ENCODE measurements around the gene C3orf52. TPM values are rescaled to one million over a fixed set of nuclear protein-coding genes. Genes with fewer than 3 reads are reported as not detected.

The C3orf52 gene
- total RNA-seq, 1 experiment from 2014 or later: 14.3 TPM

DNA sequence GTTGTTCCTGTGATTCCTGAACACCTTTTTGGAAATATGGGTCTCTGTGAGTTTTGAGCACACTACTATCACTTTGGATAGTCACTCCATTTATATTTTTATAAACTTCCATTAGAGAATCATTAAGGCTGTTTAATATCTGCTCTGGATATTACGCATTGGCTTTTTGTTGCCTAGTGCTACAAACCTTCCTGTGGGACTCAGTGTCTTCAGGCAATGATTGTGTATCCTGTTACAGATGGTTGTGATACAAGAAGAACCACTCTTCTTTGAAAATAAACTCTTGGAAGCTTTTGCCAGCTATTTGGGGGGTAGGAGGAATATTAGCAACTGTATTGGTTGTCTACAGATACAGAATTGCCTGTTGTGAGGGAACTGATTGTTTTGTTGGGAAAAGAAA is 31.2 kb downstream of the C3orf52 start (continued):
- TF ChIP-seq, protein P1, sequence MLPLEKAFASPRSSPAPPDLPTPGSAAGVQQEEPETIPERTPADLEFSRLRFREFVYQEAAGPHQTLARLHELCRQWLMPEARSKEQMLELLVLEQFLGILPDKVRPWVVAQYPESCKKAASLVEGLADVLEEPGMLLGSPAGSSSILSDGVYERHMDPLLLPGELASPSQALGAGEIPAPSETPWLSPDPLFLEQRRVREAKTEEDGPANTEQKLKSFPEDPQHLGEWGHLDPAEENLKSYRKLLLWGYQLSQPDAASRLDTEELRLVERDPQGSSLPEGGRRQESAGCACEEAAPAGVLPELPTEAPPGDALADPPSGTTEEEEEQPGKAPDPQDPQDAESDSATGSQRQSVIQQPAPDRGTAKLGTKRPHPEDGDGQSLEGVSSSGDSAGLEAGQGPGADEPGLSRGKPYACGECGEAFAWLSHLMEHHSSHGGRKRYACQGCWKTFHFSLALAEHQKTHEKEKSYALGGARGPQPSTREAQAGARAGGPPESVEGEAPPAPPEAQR (CRISPR knock-in tag; IDR thresholded peaks at IDR 0.05): no peak
- TF ChIP-seq, protein P2, sequence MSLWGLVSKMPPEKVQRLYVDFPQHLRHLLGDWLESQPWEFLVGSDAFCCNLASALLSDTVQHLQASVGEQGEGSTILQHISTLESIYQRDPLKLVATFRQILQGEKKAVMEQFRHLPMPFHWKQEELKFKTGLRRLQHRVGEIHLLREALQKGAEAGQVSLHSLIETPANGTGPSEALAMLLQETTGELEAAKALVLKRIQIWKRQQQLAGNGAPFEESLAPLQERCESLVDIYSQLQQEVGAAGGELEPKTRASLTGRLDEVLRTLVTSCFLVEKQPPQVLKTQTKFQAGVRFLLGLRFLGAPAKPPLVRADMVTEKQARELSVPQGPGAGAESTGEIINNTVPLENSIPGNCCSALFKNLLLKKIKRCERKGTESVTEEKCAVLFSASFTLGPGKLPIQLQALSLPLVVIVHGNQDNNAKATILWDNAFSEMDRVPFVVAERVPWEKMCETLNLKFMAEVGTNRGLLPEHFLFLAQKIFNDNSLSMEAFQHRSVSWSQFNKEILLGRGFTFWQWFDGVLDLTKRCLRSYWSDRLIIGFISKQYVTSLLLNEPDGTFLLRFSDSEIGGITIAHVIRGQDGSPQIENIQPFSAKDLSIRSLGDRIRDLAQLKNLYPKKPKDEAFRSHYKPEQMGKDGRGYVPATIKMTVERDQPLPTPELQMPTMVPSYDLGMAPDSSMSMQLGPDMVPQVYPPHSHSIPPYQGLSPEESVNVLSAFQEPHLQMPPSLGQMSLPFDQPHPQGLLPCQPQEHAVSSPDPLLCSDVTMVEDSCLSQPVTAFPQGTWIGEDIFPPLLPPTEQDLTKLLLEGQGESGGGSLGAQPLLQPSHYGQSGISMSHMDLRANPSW (CRISPR knock-in tag; conservative IDR thresholded peaks at IDR 0.05; ENCODE audit: low read depth): no peak
- TF ChIP-seq, protein P3, sequence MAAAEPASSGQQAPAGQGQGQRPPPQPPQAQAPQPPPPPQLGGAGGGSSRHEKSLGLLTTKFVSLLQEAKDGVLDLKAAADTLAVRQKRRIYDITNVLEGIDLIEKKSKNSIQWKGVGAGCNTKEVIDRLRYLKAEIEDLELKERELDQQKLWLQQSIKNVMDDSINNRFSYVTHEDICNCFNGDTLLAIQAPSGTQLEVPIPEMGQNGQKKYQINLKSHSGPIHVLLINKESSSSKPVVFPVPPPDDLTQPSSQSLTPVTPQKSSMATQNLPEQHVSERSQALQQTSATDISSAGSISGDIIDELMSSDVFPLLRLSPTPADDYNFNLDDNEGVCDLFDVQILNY (CRISPR knock-in tag; IDR thresholded peaks at IDR 0.05): no peak

DNA sequence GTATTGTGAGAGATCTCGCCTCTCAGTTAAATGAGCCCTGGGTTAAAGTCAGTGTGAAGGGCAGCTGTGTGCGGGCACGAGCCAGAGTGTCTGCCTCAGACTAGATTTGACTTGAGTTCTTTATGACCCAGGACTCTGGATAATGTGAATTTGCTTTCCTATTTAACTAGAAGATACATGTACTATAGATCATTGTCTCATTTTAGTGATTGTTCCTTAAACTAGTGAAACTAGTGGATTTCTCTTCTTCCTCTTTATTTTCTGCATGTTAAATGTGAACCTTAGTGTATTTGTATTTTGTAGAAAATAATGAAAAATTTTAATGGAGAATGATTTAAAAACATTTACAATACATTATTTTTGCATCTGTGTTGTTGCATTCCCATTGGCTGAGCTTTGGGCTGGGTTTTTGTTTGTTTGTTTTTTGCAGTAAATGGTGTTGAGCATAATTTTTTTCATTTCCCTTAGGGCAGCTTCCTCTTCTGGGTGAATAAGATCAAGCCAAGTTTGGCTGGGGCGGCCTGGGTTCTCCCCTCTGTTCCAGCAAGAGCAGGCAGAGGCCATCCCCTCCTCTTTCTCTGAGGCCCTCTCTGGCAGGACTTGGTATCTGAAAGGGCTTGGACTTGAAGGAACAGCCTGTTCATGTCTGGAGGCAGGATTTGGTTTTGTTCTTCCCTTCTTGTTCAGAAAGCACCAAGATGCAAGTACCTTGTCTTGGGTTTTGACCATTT is 31.8 kb downstream of the C3orf52 start:
- TF ChIP-seq FOXK1 (CRISPR knock-in tag; IDR thresholded peaks at IDR 0.05): no peak
- TF ChIP-seq EMX1 (CRISPR knock-in tag; IDR thresholded peaks at IDR 0.05): no peak
- no peak for TF ChIP-seq NR2C2 (CRISPR knock-in tag; IDR thresholded peaks at IDR 0.05)
- TF ChIP-seq, protein P4, sequence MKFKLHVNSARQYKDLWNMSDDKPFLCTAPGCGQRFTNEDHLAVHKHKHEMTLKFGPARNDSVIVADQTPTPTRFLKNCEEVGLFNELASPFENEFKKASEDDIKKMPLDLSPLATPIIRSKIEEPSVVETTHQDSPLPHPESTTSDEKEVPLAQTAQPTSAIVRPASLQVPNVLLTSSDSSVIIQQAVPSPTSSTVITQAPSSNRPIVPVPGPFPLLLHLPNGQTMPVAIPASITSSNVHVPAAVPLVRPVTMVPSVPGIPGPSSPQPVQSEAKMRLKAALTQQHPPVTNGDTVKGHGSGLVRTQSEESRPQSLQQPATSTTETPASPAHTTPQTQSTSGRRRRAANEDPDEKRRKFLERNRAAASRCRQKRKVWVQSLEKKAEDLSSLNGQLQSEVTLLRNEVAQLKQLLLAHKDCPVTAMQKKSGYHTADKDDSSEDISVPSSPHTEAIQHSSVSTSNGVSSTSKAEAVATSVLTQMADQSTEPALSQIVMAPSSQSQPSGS (CRISPR knock-in tag; IDR thresholded peaks at IDR 0.05; ENCODE audit: borderline replicate concordance, low read depth): no peak
- no peak for TF ChIP-seq HMGA2 (CRISPR knock-in tag; IDR thresholded peaks at IDR 0.05)
- TF ChIP-seq ZNF423 (CRISPR knock-in tag; IDR thresholded peaks at IDR 0.05): no peak
- no peak for TF ChIP-seq MYBL2 (CRISPR knock-in tag; IDR thresholded peaks at IDR 0.05)
- TF ChIP-seq JUN (CRISPR knock-in tag; IDR thresholded peaks at IDR 0.05): no peak
- no peak for TF ChIP-seq ZNF671 (CRISPR knock-in tag; IDR thresholded peaks at IDR 0.05)
- TF ChIP-seq, protein P5, sequence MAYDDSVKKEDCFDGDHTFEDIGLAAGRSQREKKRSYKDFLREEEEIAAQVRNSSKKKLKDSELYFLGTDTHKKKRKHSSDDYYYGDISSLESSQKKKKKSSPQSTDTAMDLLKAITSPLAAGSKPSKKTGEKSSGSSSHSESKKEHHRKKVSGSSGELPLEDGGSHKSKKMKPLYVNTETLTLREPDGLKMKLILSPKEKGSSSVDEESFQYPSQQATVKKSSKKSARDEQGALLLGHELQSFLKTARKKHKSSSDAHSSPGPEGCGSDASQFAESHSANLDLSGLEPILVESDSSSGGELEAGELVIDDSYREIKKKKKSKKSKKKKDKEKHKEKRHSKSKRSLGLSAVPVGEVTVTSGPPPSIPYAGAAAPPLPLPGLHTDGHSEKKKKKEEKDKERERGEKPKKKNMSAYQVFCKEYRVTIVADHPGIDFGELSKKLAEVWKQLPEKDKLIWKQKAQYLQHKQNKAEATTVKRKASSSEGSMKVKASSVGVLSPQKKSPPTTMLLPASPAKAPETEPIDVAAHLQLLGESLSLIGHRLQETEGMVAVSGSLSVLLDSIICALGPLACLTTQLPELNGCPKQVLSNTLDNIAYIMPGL (CRISPR knock-in tag; IDR thresholded peaks at IDR 0.05): no peak
- TF ChIP-seq SOX15 (CRISPR knock-in tag; IDR thresholded peaks at IDR 0.05): no peak
- TF ChIP-seq ZNF121 (CRISPR knock-in tag; IDR thresholded peaks at IDR 0.05): no peak
- no peak for TF ChIP-seq CBFB (CRISPR knock-in tag; IDR thresholded peaks at IDR 0.05; ENCODE audit: low read depth)
- ChIA-PET CTCF (no interaction called here), POLR2A (no interaction called here)
- Mint-ChIP-seq H3K27ac (no peak overlapping the region), H3K4me3 (no peak overlapping the region), H3K27me3 (ENCODE audit: low read depth) (no peaks in the 10 kb centered on the region), H3K36me3 (peaks cover 22% of the 10 kb centered on the region), H3K9me3 (no peaks in the 10 kb centered on the region), H3K4me1 (peaks cover 19% of the 10 kb centered on the region)
- DNase-seq (ENCODE audit: low spot score): no peak
- peak; percentile 82 for ATAC-seq

Measured in WTC11 (cell line).